22Rv1 (cell line): Measurements from ENCODE around the gene RSPH3.

Experiments
- H3K27ac ChIP-seq: fragments of 450-650 bp; 2 replicates; pipeline ENCODE4 v1.5.1; 2017
- ZFX ChIP-seq: fragments of 450-650 bp; IDR thresholded peaks from 2 replicates; pipeline ENCODE4 v1.6.1; 2017; ENCODE audit warnings: antibody characterized with exemption, borderline replicate concordance
- TF ChIP-seq, protein P1 (sequence below): fragments of 450-650 bp; IDR thresholded peaks from 2 replicates; pipeline ENCODE4 v1.5.1; 2017; ENCODE audit warnings: mild to moderate bottlenecking

The RSPH3 gene

DNA sequence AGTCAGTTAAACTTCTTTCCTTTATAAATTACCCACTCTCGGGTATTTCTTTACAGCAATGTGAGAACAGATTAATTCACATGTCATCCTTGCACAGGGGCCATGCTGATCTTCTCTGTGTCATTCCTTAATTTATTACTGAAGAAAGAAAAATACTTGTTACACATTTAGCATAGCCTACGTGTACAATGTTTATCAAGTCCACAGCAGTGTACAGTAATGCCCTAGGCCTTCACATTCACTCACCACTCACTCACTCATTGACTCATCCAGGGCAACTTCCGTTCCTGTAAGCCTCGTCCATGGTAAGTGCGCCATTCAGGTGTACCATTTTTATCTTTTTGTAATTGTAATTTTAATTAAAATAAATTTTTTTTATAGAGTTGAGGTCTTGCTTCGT lies 73.6 kb downstream of the RSPH3 start:
- no peak for TF ChIP-seq ZFX
- TF ChIP-seq, protein P1, sequence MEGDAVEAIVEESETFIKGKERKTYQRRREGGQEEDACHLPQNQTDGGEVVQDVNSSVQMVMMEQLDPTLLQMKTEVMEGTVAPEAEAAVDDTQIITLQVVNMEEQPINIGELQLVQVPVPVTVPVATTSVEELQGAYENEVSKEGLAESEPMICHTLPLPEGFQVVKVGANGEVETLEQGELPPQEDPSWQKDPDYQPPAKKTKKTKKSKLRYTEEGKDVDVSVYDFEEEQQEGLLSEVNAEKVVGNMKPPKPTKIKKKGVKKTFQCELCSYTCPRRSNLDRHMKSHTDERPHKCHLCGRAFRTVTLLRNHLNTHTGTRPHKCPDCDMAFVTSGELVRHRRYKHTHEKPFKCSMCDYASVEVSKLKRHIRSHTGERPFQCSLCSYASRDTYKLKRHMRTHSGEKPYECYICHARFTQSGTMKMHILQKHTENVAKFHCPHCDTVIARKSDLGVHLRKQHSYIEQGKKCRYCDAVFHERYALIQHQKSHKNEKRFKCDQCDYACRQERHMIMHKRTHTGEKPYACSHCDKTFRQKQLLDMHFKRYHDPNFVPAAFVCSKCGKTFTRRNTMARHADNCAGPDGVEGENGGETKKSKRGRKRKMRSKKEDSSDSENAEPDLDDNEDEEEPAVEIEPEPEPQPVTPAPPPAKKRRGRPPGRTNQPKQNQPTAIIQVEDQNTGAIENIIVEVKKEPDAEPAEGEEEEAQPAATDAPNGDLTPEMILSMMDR = no peak
- no peak overlapping the region for H3K27ac ChIP-seq

DNA sequence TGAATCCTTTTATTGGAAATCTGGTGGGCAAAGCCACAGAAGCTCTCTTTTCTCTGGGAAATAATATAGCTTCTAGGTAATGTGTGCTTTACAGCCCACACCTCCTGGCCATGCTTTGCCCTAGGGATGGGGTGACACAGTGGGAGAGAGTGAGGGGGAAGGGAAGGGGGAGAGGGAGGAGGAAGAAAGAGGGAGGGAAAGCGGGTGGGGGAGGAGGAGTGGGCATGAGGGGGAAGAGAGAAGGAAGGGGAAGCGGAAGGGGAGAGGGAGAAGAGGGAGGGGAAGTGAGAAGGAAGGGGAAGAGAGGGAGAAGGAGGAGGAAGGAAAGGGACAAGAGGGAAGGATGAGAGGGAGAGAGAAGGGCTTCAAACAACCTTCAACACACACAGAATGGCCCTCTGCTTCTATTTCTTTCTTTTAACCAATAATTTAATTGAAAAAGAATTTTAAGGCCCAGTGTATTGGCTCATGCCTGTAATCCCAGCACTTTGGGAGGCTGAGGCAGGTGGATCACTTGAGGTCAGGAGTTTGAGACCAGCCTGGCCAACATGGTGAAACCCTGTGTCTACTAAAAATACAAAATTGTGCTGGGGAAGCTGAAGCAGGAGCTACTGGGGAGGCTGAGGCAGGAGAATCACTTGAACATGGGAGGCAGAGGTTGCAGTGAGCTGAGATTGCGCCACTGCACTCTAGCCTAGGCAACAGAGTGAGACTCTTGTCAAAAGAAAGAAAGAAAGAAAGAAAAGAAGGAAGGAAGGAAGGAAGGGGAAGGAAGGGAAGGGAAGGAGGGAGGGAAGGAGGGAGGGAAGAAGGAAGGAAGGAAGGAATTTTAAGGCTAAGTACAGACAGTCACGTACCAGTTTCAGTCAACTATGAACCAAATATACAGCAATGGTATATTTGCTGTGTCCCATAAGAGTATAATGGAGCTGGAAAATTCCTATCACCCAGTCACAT lies 75.2 kb downstream of the RSPH3 start:
- TF ChIP-seq, protein P1 = no peak
- TF ChIP-seq ZFX = no peak
- H3K27ac ChIP-seq = no peak overlapping the region

DNA sequence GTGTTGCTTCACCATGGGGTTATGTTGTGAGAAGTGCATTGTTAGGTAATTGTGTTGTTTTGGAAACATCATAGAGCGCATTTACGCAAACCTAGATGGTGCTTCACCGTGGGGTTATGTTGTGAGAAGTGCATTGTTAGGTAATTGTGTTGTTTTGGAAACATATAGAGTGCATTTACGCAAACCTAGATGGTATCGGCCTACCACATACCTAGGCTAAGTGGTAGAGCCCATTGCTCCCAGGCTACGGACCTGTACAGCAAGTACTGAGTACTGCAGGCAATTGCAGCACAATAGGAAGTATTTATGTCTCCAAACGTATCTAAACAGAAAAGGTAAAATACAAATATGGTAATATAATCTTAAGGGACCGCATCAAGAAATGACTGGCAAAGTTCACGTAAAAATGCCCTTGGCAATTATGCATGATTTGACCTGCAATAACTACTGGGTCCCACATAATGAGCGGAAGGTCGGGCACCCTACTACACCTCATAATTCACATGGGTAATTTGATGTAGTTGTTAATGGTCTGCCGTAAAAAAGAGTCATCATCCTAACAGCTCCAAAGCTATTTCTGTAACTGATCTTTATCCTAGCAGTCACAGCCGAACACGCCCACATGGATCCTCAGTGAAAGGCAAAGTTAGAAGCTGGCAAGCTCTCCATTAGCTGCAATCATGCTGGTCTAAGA lies 76.0 kb downstream of the RSPH3 start:
- no peak overlapping the region for H3K27ac ChIP-seq
- TF ChIP-seq, protein P1 = no peak
- TF ChIP-seq ZFX = no peak
